ENCODE results near the gene BAG5.

GRCh38 chr14:103510724-103511693 is 51.4 kb downstream of the BAG5 start:
- TF ChIP-seq POLR2A (IDR thresholded peaks at IDR 0.05; ENCODE audit: low read length) (no peak), GATA1 (IDR thresholded peaks at IDR 0.05; ENCODE audit: low read depth, low read length) (no peak)

All from erythroblast (primary cell).